Activated CD8-positive, alpha-beta memory T cell treated with anti-CD3 and anti-CD28 coated beads, Interleukin-2, amount 50 U/mL, for 24 hours (primary cell): Measurements from ENCODE around the gene PROSER3.
A peak's percentile ranks its signal among the peaks of the same experiment; 100 is the strongest.

Source experiments
- DNase-seq: peaks from one replicate; pipeline ENCODE4 v3.0.0-alpha.2; 2020; ENCODE audit errors: extremely low read depth

Gene PROSER3

DNA sequence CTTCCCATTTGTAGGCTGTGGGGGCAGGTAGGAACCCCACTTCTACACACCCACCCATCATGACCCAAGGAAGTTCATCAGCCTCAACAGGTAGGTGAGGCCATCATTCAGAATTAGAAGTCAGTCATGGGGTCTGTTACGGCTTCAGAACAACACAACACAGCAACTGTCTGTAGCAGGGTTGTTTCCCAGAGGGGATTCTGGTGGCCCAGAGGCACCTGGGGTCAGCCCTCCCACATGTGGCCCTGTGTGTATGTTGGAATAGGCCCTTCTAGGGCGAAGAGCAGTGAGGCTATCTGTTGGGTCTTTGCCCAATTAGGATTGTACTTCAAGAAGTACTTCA, 19.1 kb upstream of the PROSER3 start:
- no peak for DNase-seq

DNA sequence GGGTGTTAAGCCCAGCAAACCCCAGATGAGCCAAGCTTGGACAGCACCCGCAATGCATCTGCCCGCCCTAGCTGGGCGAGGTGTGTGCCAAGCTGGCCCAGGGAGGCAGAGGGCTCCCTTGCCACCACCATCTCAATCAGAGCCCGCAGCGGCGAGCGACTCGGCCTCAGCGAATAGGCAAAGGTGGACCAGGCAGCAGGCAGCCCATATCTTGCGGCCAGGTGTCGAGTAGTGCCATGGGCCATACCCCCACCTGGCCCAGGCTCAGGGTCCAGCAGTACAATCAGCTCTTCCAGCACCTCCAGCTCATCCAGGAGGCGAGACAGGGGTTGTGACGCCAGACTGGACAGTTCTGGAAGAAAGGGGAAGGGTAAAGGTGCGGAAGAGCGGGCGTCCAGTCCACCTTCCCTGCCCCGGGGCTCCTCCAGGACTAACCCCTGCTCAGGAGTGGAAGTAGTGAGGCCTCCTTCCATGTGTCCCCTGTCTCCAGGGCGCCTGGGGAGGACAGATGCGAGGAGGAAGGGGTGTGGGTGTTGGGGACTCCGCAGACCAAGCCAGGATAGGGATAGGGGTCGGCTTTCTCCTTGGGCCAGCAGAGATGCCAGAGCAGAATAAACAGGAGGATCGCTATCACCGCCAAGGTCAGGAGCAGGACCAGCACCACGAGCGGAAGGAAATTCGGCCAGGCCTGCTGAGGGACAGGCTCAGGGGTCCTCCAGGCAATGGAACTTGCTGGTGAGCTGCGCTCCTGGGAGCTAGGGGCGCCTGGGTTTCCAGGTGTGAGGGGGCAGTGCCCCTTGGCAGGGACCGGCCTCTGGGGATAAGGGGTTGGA, 18.5 kb upstream of the PROSER3 start:
- no peak for DNase-seq

DNA sequence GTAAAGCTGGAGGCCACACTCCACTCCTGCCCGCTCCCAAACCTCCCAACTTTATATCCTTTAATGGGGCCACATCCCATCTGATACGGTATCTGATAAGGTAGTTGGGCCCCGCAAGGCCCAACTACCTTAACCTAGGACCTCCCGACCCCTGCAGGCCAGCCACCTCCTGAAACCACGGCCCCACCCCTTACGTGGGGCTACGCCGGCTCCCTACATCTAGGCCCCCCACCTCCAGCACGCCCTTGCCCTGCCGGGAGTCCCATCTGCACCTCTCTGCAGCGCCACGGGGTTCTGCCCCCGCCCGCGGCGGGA, 17.9 kb upstream of the PROSER3 start:
- no peak for DNase-seq

DNA sequence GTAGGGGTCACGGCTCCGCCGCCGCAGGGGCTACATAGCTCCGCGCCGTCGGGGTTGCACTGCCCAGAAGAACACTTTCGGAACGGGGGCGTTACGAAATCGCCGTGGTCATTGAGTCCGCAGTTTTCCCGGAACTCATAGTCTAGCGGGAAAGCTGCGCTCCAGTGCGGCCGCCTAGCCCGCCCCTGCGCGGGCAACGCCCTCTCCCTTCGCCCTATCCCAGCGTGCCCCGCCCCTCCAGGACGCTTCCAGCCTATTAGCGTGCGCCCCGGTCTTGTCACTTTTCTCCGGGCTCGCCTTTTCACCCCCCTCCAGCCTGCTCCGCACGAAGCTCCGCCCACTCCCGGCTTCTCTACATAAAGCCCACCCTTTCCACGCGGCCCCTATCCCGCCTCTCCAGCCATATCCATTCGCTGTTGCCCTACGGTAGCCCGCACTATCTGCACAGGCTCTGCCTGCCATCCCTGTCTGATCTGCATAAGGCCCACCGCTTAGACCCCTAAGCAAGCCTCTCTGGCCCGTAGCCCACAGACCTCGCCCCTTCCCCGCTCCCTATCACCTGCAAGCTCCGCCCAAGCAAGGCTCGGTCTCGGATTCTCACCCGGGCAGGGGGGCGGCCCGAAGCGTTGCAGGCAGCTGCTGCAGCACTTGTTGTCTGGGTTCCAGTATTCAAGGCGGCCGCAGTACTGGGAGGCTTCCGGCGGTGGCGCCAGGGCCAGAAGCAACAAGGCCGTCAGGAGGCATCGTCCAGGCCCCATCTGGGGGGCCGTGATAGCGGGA, 17.4 kb upstream of the PROSER3 start:
- DNase-seq = peak; percentile 91

DNA sequence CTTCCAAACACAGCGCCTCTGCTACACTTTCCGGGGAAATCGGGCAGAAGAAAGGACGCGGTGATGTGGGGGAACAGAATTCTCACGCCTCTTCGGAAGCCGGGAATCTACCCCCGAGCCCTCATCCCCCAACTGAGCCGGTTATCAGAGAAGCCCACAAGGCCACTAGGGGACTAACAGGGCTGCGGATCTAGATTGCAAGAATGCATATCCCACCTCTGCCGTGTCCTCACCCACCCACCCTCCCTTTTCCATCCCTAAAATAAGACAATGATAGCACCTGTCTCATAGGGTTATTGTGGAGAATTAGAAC, 16.8 kb upstream of the PROSER3 start:
- DNase-seq = no peak

DNA sequence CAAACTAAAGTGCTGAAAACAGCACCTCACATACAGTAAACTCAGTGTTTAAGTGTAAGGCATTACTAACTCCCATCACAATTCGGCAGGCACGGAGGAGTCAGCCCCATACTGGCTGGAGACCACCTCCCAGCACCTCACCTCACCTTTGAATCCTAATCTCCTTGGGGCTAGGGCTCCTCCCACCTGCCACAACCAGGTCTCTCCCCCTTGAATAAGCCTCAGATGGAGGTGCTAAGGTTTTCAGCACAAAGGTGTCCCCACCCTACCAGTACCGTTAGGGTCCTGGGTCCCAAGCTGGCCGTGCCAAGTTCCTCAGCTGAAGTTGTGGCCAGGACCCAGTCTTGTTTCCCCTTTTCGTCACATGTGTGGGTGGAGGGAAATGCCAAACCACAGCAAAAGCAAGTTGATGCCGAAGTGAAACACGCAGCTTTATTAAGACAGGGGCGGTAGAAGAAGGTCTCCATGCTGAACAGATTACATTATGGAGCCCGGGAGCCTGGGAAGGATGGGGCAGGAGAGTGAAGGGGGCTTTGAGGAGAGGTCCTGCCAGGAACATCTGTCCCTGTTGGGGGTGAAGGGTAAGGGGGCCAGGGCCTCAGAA, 15.8 kb upstream of the PROSER3 start, which contains the start of gene IGFLR1:
Gene IGFLR1 (minus strand): TSS at position 332 of the 604 bp plus-strand sequence. CDS start 1,272 bp downstream, outside the sequence.
- DNase-seq = no peak

DNA sequence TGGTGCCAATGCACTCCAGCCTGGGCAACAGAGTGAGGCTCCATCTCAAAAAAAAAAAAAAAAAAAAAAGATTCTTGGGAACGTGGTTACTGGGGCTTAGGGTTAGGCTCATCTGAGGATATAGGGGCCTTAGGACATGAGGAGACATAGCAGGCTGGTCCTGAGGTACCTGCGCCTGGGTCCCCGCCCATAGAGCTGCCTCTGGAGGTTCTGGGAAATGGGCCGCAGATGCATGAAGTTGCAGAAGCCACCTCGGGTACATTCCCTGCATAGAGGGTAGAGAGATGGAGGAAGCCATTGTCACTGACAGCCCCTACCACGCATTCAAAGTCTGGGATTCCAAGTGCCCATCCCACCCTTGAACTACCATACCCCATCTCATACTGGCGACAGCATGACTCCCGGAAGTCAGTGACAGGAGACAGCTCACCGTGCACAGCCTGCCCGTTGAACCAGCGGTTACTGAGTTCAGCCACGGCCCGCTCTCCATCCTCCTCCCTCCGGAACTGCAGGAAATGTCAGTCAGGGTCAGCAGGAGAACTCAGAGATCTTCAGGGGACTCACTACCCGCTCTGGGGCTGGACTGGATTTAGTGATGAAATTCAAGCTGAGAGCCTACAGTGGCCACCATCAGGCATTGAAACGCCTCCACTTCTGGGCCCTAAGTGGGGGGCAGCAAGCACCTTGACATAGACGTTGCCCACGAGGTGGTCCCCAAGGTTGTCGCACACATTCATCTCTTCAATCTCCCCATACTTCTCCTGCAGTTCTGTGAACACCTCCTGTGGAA, 14.1 kb upstream of the PROSER3 start:
- no peak for DNase-seq

DNA sequence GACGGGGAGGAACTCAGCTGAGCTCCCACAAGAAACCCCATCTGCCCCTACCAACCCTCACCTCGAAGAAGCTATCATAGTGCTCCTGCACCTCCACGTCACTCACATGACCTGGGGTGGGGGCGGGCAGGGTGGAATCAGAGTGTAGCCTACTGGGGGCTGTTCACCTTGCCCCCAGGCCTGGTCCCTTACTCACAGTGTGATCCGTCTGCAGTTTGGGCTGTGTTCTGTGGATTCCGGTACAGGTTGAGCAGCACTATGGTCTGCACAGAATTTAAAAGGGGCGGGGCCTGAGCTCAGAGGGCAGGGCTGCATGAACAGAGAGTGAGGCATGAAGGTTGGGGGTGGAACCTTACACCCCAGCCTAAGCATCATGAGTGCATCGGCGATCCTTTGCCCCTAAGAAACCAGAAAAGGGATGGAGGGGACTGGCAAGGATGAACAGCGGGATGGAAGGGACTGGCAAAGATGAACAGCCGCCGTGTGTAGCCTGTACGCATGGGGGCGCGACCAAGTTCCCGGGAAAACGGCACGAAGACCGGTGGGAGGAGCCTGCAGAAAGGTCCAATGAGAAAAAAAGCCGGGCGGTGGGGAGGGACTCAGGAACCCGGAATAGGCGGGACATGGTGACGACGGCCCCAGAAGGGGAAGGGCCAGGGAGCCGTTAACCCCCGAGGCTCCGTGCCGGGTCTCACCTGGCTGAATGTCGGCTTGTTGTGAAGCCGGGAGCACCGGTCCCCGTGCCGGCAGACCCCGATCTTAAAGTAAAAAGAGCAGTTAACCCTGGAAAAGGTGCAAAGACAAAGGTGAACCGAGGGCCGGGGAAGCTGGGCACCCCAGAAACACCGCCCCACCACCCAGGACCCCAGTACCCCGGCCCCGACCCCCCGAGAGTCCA, 13.3 kb upstream of the PROSER3 start:
- DNase-seq = peak; percentile 85

DNA sequence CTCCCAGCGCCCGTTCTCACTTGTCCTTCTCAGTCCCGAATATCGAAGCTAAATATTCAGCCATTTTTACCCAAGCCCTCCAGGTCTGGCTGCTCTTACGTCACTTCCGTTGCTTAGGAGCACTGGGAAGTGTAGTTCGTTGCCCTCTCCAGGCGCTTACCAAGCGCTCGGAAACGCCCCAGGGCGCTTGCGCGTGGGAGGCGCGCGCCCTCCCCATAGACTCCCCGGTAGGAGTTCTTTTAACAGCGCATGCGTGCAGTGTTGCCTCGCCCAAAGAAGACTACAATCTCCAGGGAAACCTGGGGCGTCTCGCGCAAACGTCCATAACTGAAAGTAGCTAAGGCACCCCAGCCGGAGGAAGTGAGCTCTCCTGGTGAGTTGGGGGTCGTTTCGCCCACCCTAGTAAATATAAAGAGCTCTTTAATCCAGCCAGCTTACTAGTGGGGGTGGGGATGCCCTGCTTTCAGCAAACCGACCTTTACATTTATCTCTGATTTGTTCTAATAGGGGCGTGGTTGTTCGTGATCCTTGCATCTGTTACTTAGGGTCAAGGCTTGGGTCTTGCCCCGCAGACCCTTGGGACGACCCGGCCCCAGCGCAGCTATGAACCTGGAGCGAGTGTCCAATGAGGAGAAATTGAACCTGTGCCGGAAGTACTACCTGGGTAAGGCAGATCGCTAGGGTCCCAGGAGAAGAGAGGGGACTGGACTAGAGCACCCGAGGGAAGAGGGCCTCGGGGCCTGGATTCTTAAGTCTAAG, 12.5 kb upstream of the PROSER3 start, which contains the start of the genes PSENEN and U2AF1L4:
Gene PSENEN (plus strand): TSS at position 324 of the 759 bp plus-strand sequence. CDS start 280 bp downstream, at position 604.
Gene U2AF1L4 (minus strand): TSS at position 91 of the 759 bp plus-strand sequence. CDS start 27 bp downstream, at position 64.
- DNase-seq = peak; percentile 88

DNA sequence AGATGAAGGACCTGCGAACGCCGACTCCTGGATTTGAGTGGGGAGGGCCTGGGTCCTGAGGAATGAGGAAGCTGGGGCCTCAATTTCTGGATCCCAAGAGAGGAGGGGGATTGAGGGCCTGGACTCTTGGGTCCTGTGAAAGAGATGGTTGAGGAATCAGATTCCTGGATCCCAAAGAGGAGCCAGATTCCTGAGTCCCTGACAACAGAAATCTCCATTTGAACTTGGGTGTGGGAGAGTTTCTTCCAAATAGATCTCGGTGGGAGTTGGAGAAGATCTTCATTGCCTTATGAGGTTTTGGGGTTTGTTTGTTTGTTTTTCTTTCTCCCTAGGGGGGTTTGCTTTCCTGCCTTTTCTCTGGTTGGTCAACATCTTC, 11.9 kb upstream of the PROSER3 start:
- DNase-seq = no peak

DNA sequence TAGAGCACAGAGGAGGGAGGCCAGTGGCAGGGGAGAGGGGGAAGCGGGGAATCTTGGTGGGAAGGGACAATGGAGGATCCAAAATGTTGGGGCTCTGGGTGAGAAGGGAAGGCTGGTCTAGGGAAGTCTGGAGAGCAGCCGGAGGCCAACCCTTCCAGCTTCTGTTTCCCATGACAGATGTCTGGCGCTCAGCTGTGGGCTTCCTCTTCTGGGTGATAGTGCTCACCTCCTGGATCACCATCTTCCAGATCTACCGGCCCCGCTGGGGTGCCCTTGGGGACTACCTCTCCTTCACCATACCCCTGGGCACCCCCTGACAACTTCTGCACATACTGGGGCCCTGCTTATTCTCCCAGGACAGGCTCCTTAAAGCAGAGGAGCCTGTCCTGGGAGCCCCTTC, 11.4 kb upstream of the PROSER3 start:
- no peak for DNase-seq

DNA sequence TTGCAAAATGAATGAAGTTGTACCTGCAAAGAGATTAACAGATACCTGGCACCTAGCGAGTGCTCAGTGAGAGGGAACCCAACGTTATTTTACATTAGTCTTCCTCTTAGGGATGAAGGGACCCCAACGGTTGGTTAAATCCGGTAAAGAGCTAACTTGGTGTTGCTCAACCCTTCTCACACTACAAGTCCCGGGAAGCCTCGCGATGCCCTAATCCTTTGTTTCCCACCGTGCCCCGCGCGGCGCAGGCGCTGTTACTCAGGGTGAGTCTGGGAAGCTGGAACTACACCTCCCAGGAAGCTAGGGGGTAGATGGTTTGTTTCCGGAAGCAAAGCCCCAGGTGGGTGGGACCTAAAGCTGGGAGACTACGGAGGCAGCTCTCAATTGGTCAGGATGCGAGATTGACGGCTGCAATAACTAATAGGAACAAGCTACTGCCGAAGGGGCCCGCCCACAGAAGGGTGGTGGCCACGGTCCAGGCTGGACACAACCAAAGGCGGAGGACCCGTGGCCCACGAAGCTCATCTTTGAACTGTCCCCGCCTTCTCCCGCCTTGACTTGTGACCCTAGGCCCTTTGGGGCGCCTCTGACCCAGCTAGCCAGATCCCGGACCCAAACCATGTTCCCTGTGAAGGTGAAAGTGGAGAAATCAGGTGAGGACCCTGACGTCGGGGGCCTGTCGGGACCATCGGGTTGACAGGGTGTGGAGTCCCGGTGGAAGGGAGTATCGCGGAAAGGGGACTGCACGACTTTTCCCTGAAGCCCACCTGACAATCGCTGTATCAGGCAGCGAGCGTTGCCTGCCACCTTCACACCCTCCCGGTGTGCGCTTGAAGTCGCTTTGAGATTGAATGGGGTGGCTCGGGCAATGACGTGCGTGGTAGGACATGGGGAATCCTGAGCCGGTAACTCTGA, 9.6 kb upstream of the PROSER3 start, which contains the start of gene LIN37:
Gene LIN37 (plus strand): TSS at position 471 of the 915 bp plus-strand sequence. CDS start 149 bp downstream, at position 620.
- DNase-seq = peak; percentile 98

DNA sequence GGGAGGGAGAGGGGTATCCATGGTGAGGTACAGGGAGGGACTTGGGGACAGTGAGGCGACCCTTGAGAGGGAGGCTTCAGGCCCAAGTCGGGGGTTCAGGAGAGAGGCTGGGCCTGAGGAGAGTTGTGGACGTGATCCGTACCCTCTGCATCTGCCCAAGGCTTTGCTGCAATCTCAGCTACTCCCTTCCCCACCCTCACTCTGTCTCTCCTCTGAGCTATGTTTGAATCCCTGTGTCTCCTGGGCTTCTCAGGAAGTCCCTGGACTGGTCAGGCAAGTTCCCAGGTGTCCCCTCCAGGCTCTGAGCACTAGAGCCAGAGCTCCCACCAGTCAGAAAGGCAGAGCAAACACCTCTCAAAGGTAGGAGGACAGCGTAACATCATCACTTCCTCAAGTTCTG, 7.8 kb upstream of the PROSER3 start:
- no peak for DNase-seq

DNA sequence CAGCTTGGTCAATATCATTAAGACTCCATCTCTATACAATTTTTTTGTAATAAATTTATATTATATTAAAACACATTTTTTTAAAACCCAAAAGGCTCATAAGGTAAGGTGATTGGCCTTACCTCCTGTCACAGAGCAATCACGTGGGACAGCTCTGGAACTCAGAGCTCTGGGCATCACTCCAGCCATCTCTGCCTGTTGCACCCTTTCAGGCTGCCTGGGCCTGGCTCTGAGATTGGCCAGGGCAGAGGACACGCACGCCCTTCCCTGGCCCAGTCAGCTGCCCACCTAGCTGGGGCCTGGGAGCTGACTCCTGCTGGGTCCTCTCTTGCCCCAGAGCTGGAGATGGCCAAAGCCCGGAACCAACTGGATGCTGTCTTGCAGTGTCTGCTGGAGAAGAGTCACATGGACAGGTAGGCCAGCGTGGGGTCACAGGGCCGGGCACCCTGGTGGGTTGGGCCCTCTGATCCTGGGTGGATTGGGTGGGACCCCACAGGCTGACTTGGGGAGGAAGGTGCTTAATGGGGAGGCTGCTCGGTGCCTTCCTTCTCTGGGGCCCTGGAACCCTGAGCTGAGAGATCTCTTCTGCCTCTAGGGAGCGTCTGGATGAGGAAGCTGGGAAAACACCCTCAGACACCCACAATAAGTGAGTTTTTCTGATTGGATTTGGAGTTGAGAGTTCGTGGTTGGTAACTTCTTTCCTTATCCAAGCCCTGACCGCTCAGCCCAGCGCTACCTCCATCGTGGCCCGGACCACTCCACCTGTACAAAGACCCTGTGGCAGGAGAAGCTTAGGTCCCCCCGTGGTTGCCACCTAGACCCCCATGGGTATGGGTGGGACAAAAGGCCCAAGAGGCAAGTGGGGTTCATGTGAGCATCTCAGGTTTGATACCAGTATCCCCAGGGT, 5.9 kb upstream of the PROSER3 start:
- DNase-seq = no peak

DNA sequence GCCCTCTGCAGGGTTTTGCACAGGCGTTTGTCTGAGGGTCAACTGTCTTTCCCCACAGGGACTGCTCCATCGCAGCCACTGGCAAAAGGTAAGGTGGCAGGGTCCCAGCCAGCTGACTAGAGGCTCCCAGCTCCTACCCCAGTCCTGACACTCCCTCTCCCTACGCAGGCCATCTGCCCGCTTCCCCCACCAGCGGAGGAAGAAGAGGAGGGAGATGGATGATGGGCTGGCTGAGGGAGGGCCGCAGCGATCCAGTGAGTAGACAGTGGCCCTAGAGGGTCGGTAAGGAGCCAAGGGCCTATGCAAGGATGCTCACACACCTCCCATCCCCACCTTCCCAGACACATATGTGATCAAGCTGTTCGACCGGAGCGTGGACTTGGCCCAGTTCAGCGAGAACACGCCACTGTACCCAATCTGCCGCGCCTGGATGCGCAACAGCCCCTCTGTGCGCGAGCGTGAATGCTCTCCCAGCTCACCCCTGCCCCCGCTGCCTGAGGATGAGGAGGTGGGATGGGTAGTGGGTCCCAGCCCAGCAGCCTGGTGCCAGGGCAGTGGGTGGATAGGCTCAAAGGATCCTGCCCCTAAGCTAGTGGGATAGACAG, 5.1 kb upstream of the PROSER3 start:
- DNase-seq = no peak

DNA sequence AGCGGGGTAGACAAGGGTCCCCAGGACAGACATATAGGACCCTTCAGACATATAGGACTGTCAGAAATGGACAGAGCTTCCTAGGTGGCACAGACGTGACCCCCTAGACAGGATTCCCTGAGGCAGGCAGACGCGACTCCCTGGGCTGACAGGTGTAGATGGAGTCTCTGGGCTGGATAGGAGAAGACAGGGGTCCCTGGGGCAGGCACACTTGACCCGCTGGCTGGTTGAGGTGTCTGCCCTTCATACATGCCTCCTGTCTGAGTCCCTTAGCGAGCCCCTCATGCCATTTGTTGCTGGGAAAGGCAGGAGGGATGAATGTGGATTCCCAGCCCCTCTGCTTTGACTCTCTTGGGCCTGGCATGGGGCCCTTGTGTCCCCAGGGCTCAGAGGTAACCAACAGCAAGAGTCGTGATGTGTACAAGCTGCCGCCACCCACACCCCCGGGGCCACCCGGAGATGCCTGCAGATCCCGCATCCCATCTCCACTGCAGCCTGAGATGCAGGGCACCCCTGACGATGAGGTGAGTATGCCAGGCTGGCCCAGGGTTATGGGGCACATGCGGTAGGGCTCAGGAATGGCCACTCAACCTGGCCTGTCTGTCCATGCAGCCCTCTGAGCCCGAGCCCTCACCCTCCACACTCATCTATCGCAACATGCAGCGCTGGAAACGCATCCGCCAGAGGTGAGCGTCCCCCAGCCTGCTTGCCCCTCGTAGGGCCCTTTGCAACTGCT, 4.2 kb upstream of the PROSER3 start:
- no peak for DNase-seq
